HL-60 (cell line): ENCODE results near the gene VENTX.

Source experiments
- CTCF ChIP-seq: IDR thresholded peaks from one replicate; pipeline ENCODE4 v1.5.1; 2011; ENCODE audit warnings: low read length, control low read depth, inconsistent platforms; ENCODE audit not compliant: insufficient read depth
- SPI1 ChIP-seq: IDR thresholded peaks from 2 replicates; pipeline ENCODE4 v1.6.1; 2012; ENCODE audit warnings: low read depth, mild to moderate bottlenecking, borderline replicate concordance

GRCh38 chr10:133269367-133269766, 31.7 kb downstream of the VENTX start:
- TF ChIP-seq CTCF = no peak
- no peak for TF ChIP-seq SPI1
